Measurements from ENCODE around the gene RAP1GAP.

The RAP1GAP gene

DNA sequence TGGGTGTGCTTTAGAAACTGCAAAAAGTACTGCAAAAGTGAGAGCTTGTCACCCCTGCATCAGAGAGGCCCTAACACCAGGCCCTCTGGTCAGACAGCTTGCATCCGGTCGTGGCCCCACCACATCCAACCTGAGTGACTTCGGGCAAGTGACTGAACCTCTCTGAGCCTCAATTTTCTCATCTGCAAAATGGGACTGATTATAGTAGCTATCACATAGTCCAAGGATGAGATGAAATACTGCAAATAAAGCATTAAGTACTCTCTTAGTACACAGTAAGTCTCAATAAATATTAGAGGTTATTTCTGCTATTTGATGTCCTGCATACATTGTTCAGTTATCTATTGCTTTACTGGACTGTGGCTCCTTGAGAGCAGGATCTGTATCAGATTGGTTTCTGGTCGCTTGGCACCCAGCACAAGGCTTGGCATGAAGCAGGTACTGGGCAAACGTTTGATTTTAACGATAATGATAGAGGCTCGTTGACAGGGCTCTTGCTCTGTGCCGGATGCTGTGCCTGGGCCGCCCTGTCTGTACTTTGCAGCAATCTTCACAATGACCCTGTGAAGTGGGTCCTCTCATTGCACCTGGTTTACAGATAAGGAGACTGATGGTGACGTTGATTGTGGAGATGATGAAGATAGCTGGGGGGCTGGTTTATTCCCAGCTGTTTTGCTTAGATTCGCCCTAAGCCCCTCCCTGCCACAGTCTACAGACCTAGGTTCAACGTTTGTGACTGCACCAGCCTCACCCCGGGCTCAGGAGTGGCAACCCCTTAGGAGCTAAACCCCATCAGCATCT lies 43.6 kb downstream of the RAP1GAP start:
- Histone ChIP-seq H3K9ac (ENCODE audit: low read depth, low read length) (no peak overlapping the region), H3K36me3 (ENCODE audit: insufficient read depth, low read length) (no peaks in the 10 kb centered on the region), H3K4me1 (ENCODE audit: insufficient read depth, low read length) (peaks cover 11% of the 10 kb centered on the region; the same call in 1 of the 2 replicates), H3K9me3 (ENCODE audit: control insufficient read depth, insufficient read depth, low read length) (no peaks in the 10 kb centered on the region)

DNA sequence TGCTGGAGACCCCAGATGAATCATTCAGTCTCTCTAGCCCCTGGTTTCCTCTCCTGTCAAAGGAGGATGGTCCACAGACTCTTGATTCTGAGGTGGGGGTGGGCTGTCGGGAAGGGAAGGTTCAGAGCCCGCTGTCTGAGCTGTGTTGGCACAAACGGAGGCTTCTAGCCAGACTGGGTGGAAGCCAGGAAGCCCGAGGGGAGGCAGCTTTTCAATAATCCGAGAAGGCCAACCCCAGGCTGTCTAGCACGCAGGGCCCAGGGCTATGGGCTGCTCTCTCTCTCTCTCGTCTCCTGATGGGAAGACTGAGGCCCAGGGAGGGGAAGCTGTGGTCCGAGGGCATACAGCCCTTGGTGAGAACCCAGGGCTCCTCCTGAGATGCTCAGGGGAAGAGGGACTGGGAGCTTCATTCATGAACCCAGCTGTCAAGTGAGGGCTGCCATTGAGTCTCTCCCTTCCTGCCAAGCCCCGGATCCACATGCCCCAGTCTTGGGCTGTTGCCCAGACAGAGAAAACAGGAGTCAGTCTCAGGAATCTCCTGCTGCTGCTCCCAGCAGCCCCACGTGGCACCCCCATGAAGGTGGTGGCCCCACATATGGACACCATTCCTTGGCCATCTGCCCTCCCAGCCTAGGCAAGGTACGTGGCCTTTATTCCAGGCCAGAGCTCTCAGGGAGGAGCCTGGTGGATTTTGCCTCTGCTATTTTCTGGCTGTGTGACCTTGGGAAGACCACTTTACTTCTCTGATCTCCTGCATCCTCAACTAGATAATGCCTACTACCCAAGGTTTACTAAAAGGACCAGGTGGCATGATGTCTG lies 44.4 kb downstream of the RAP1GAP start:
- Histone ChIP-seq H3K36me3 (ENCODE audit: insufficient read depth, low read length) (no peaks in the 10 kb centered on the region), H3K9me3 (ENCODE audit: control insufficient read depth, insufficient read depth, low read length) (no peaks in the 10 kb centered on the region), H3K9ac (ENCODE audit: low read depth, low read length) (no peak overlapping the region), H3K4me1 (ENCODE audit: insufficient read depth, low read length) (peaks cover 11% of the 10 kb centered on the region; the same call in 1 of the 2 replicates)

DNA sequence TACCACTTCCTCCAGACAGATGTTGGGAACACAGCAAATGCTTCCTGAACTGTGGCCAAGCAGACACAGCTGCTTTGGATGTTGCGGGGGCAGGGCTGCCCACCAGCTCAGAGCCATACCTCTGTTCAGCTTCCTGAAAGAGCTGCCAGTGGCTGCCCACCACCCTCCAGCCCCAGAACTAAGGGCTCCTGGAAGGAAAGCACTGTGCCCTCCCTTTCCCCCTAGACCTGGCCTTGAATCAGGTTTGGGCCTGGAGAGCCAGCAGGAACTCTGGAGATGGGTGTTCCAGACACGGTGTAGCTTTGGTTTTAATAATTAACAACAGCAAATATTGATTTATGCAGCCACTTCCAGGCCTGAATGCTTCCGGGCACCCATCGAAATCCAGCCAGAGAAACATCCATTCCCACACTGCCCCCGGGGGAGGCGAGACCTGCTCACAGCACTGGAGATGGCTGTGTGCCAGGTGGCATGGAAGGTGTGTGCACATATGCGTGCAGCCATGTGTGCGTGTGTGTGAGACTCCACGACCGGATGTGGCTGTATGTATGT lies 45.7 kb downstream of the RAP1GAP start:
- no peaks in the 10 kb centered on the region for H3K36me3 ChIP-seq (ENCODE audit: insufficient read depth, low read length)
- no peak overlapping the region for H3K9ac ChIP-seq (ENCODE audit: low read depth, low read length)
- H3K4me1 ChIP-seq (ENCODE audit: insufficient read depth, low read length) = peaks cover 16% of the 10 kb centered on the region; the same call in 1 of the 2 replicates
- H3K9me3 ChIP-seq (ENCODE audit: control insufficient read depth, insufficient read depth, low read length) = no peaks in the 10 kb centered on the region

DNA sequence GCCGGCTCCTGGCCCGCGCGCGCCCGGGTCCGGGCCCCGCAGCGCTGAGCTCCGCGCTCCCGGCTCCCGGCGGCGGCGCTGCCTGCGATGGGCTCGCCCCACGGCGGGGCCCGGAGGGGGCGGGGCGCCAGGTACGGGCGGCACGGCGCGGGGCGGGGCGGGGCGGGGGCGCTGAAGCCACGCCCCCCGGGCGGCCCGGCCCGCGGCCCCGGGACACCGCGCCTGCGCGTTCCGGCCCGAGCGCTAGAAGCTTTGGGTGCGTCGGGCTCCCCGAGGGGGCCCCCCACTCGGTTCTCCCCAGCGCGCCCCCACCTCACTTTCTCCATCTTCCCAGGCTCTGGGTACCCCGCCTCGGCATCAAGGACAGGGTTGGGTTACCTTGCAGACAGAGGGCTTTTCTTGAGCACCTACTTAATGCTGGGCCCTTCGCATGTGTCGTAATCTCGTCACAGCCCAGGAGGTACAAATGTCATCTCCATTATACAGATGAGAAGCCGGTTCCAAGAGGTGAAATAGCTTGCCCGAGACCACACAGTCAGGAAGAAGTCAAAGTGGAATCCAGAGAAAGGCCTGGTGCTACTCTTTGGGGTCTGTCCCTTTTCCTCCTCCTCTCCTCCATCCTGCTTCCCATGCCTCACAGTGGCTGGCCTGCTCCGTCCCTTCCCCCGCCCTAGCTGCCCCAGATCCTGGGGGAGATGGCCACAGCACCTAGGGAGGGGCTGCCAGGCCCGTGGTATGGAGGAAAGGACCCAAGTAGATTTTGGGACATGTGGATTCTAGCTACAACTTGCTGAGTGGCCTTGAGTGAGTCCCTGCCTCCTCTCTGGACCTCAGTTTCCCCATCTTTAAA lies 46.5 kb downstream of the RAP1GAP start:
- Histone ChIP-seq H3K4me1 (ENCODE audit: insufficient read depth, low read length) (peaks cover 19% of the 10 kb centered on the region; the same call in 1 of the 2 replicates), H3K36me3 (ENCODE audit: insufficient read depth, low read length) (no peaks in the 10 kb centered on the region), H3K9me3 (ENCODE audit: control insufficient read depth, insufficient read depth, low read length) (no peaks in the 10 kb centered on the region), H3K9ac (ENCODE audit: low read depth, low read length) (peak overlapping the region; percentile 77)

DNA sequence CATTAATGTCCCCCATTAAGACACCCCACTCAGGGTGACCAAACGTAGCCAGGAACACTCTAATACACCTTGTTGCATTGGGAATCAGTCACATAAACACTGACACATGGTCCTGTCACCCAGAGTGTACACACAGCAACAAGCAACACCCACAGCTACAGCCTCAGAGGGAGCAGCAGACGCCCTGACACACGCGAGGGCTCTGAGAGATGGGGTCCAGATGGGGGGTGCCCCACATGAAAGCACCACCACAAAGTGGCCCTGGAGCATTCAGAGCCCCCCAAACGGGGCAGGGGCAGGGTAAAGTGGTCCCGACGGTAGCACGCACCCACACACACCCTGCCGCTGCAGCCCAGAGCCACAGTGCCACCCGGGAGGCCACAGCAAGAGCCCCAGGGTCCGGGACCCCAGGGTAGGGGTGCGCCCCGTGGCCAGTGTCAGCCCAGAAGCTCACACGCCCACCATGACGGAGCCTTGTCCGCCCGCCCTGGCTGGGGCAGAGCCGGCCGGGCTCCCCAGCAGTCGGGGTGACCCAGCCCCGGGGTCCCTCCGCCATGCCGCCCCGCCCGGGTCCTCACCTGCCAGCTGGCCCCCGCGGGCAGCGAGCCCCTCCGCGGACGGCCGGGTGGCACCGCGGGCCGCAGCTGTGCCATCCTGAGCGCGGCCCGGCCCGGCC lies 47.3 kb downstream of the RAP1GAP start:
- no peaks in the 10 kb centered on the region for H3K9me3 ChIP-seq (ENCODE audit: control insufficient read depth, insufficient read depth, low read length)
- peaks cover 19% of the 10 kb centered on the region; the same call in 1 of the 2 replicates for H3K4me1 ChIP-seq (ENCODE audit: insufficient read depth, low read length)
- H3K9ac ChIP-seq (ENCODE audit: low read depth, low read length) = peak overlapping the region; percentile 37; the same call in 1 of the 2 replicates
- no peaks in the 10 kb centered on the region for H3K36me3 ChIP-seq (ENCODE audit: insufficient read depth, low read length)

DNA sequence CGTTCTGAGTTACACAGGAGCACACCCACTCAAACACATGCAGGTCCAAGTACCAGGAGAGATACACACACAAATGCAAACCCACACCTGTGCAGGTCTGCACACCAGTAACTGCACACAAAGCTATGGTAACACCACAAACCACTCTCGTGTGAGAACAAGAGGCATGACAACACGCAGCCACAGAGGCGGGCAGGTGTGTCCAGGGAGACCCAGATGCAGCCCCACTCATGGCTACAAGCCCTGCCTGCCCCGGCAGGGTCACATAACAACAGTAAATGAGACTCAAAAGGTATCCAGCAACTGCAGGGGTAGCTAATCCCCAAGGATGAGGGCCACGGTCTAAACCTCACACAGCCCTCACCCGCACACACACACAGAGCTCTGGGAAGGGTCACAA lies 48.1 kb downstream of the RAP1GAP start:
- H3K4me1 ChIP-seq (ENCODE audit: insufficient read depth, low read length) = peaks cover 19% of the 10 kb centered on the region; the same call in 1 of the 2 replicates
- no peaks in the 10 kb centered on the region for H3K9me3 ChIP-seq (ENCODE audit: control insufficient read depth, insufficient read depth, low read length)
- no peaks in the 10 kb centered on the region for H3K36me3 ChIP-seq (ENCODE audit: insufficient read depth, low read length)
- no peak overlapping the region for H3K9ac ChIP-seq (ENCODE audit: low read depth, low read length)

DNA sequence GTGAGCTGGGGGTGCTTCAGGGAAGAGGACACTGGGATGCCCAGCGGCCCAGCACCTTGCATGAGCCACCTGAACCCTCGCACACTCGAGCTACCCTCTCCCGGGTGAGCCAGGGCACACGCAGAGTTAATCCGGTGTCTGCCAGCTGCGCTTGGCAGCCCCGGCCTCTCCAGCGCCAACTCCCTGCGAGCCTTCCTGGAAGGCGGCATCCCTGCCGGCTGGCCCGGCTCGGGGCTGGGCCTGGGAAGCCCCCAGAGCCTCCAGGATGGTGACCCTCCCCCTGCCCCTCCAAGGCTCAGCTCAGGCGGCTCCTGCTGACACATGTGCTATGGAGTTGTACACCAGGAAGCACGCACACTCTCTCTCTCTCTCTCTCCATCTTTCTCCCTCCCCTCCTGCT lies 48.7 kb downstream of the RAP1GAP start:
- Histone ChIP-seq H3K9me3 (ENCODE audit: control insufficient read depth, insufficient read depth, low read length) (no peaks in the 10 kb centered on the region), H3K36me3 (ENCODE audit: insufficient read depth, low read length) (no peaks in the 10 kb centered on the region), H3K4me1 (ENCODE audit: insufficient read depth, low read length) (peaks cover 19% of the 10 kb centered on the region; the same call in 1 of the 2 replicates), H3K9ac (ENCODE audit: low read depth, low read length) (no peak overlapping the region)

DNA sequence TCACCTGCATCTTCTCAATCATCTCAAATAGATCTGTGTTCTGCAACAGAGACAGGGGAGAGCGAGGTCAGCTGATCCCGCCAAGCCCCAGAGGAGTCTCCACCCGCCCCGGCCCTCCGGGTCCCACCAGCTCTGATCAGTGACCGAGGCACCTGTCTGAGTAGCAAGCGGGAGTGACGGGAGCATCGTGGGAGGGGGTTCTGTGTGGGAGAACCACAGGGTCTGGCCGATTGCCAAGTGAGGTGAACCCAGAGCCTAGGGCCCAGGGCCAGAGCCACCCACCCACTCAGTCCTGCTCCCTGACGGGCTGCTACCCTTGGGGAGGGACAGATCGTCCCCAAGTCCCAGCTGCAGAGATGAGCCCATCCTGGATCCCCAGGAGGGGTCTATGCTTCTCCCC lies 49.1 kb downstream of the RAP1GAP start:
- Histone ChIP-seq H3K9me3 (ENCODE audit: control insufficient read depth, insufficient read depth, low read length) (no peaks in the 10 kb centered on the region), H3K4me1 (ENCODE audit: insufficient read depth, low read length) (peaks cover 19% of the 10 kb centered on the region; the same call in 1 of the 2 replicates), H3K9ac (ENCODE audit: low read depth, low read length) (no peak overlapping the region), H3K36me3 (ENCODE audit: insufficient read depth, low read length) (no peaks in the 10 kb centered on the region)

DNA sequence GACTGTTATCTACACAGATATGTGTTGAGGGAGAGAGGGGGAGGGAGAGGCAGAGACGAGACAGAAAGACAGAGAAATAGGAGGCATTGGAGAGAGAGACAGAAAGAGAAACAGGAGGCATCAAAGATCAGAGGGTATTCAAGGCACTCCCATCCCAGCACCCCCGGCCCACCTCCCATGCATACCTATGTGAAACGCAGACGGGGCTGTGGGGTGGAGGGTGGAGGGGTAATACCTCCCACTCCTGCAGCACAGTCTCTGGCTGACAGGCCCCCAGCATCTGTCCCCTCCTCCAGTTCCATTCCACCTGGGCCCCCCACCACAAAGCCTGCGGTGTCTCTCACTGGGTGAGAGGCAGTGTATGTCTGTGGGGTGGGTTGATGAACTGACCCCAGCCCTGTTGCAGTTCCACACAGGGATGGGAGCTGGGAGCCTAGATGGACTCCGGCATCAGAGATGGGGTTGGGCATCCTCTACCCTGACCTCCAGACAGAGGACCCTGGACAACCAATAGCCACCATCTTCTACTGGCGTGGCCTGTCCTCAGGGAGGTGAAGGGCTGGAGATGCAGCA lies 49.7 kb downstream of the RAP1GAP start:
- Histone ChIP-seq H3K4me1 (ENCODE audit: insufficient read depth, low read length) (peaks cover 19% of the 10 kb centered on the region; the same call in 1 of the 2 replicates), H3K36me3 (ENCODE audit: insufficient read depth, low read length) (no peaks in the 10 kb centered on the region), H3K9me3 (ENCODE audit: control insufficient read depth, insufficient read depth, low read length) (no peaks in the 10 kb centered on the region), H3K9ac (ENCODE audit: low read depth, low read length) (no peak overlapping the region)

DNA sequence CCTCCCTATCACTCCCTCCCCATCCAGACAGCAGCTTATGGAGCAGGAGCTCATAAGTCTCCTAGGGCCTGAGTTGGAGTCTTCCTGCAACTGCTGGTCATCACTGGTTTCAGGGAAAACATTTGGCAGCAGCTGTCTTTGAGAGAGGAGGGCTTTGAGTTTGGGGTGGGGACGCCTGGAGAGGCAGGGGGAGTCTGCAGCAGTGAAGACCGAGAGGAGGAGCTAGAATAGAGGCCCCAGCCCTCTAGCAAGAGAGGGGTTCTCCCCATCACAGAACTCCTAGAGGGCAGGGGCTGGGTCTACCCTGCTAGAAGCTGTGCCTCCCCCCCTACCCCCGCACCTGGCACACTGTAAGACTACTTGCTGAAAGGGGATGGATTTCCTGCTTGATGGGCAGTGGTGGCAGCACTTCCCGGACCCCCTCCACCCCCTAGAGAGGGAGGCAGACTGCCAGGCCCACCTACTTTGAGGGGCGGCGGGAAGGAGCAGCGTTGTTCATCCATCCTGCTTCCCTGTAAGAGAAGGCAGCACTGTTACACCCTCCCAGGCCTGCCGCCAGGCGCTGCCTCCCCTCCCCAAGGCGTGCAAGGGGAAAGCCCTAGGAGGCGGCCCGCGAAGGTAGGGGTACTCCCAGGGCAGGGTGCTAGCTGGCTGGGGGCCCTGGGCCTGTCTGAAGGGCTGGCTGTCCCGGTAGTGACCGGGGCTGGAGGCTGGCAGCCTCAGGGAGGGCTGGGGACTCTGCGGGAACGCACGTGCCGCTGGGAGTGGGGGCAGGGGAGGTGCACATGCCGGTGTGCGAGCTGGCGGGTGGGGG lies 50.4 kb downstream of the RAP1GAP start:
- H3K36me3 ChIP-seq (ENCODE audit: insufficient read depth, low read length) = no peaks in the 10 kb centered on the region
- no peak overlapping the region for H3K9ac ChIP-seq (ENCODE audit: low read depth, low read length)
- no peaks in the 10 kb centered on the region for H3K9me3 ChIP-seq (ENCODE audit: control insufficient read depth, insufficient read depth, low read length)
- peaks cover 19% of the 10 kb centered on the region; the same call in 1 of the 2 replicates for H3K4me1 ChIP-seq (ENCODE audit: insufficient read depth, low read length)

DNA sequence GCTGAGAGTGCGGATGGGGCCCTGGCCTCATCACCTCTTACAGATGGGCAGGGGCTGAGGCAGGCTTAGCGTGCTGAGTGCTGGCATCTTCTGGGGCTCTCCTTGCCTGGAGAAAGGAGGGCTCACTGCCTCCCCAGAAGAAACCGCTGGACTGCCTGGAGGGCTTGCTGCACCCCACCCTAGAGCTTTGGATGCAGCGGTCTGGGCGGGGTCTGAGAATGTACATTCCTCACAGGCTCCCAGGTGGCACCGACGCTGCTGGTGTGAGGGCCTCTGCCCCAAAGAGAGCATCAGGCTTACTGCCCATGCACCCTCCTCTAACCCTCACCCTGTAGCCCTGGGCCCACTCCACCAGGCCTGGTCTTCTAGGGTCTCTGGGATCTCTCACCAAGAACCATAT lies 51.1 kb downstream of the RAP1GAP start:
- peaks cover 19% of the 10 kb centered on the region; the same call in 1 of the 2 replicates for H3K4me1 ChIP-seq (ENCODE audit: insufficient read depth, low read length)
- no peaks in the 10 kb centered on the region for H3K36me3 ChIP-seq (ENCODE audit: insufficient read depth, low read length)
- H3K9me3 ChIP-seq (ENCODE audit: control insufficient read depth, insufficient read depth, low read length) = no peaks in the 10 kb centered on the region
- no peak overlapping the region for H3K9ac ChIP-seq (ENCODE audit: low read depth, low read length)

DNA sequence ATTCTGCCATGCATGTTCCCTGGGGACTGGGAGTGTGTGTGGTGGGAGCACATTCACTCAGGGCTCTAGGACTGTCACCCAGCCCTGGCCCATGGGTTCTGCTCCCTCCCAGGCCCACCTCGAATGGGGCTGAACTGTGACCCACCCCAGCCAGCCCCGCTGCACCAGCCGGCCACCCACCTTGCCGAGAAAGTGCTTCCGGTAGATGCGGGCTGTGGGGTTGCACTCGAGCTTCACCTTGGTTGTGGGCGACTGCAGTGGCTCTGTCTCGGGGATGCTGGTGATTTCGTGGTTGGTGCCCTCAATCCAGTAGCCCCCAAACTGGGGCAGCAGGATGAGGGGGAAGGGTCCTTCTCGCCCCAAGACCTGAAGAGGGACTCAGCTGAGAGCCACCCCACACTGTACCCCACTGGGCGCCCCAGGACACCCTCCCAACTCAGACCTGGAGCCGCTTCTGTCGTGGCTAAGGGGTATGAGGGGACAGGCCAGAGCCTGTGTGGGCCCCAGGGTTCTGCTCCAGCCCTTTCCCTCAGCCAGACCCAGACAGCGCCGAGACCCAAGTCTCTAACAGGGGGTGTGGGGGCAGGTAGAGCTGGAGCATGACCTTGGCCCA lies 51.9 kb downstream of the RAP1GAP start:
- Histone ChIP-seq H3K36me3 (ENCODE audit: insufficient read depth, low read length) (no peaks in the 10 kb centered on the region), H3K9ac (ENCODE audit: low read depth, low read length) (no peak overlapping the region), H3K9me3 (ENCODE audit: control insufficient read depth, insufficient read depth, low read length) (no peaks in the 10 kb centered on the region), H3K4me1 (ENCODE audit: insufficient read depth, low read length) (peaks cover 15% of the 10 kb centered on the region; the same call in 1 of the 2 replicates)
